Smooth muscle cell (in vitro differentiated cells): ENCODE data around the gene GIT1. TPM values are rescaled to one million over a fixed set of nuclear protein-coding genes. Genes with fewer than 3 reads are reported as not detected.

ENCODE experiments used
- DNase-seq: peaks from one replicate; lab custom pipeline; 2025; ENCODE audit not compliant: unreplicated experiment; lab: John Stamatoyannopoulos, UW
- H2AFZ ChIP-seq: fragments of 200-600 bp; sonication (generic); 2 replicates; pipeline ENCODE4 v1.6.0; 2016; ENCODE audit warnings: antibody characterized with exemption, low read depth, mild to moderate bottlenecking
- H3F3A ChIP-seq: fragments of 200-600 bp; sonication (generic); 2 replicates; pipeline ENCODE4 v1.6.0; 2017; ENCODE audit warnings: antibody characterized with exemption, low read depth
- H3K27ac ChIP-seq: fragments of 200-600 bp; sonication (generic); 2 replicates; pipeline ENCODE4 v1.5.1; 2016; ENCODE audit warnings: low read depth, mild to moderate bottlenecking
- H3K27me3 ChIP-seq: fragments of 200-600 bp; sonication (generic); 2 replicates; pipeline ENCODE4 v1.6.1; 2016; ENCODE audit warnings: low read depth, mild to moderate bottlenecking
- H3K36me3 ChIP-seq: fragments of 200-600 bp; sonication (generic); 2 replicates; pipeline ENCODE4 v1.5.1; 2016; ENCODE audit warnings: low read depth
- H3K4me1 ChIP-seq: fragments of 200-600 bp; sonication (generic); 2 replicates; pipeline ENCODE4 v1.5.1; 2016; ENCODE audit warnings: low read depth
- H3K4me2 ChIP-seq: fragments of 200-600 bp; sonication (generic); 2 replicates; pipeline ENCODE4 v1.6.0; 2016; ENCODE audit warnings: mild to moderate bottlenecking
- H3K4me3 ChIP-seq: fragments of 200-600 bp; sonication (generic); 2 replicates; pipeline ENCODE4 v1.5.1; 2016; ENCODE audit warnings: mild to moderate bottlenecking
- H3K79me2 ChIP-seq: fragments of 200-600 bp; sonication (generic); 2 replicates; pipeline ENCODE4 v1.6.0; 2016; ENCODE audit warnings: low read depth, mild to moderate bottlenecking
- H3K9ac ChIP-seq: fragments of 200-600 bp; sonication (generic); 2 replicates; pipeline ENCODE4 v1.6.0; 2016; ENCODE audit warnings: low read depth
- H3K9me3 ChIP-seq: fragments of 200-600 bp; sonication (generic); replicated peaks from 2 replicates; pipeline ENCODE4 v1.5.1; 2016; ENCODE audit warnings: low read depth
- H4K20me1 ChIP-seq: fragments of 200-600 bp; sonication (generic); 2 replicates; pipeline ENCODE4 v1.6.0; 2016; ENCODE audit warnings: low read depth
- WGBS: methylation state at CpG from one replicate; pipeline ENCODE4 v1.1.7; 2016; ENCODE audit warnings: low lambda C conversion rate; 5-methylcytosine and 5-hydroxymethylcytosine counted together
- polyA plus RNA-seq: library from polyadenylated mRNA; unstranded; fragments of >200 nt; fragmentation: Nextera tagmentation; extraction: Ambion mirVana; gene quantifications from 2 replicates; pipeline ENCODE4 v1.2.1, GENCODE V29; 2016
- total RNA-seq: library from RNA; depleted of rRNA; stranded (reverse); fragments of >200 nt; gene quantifications from 2 replicates; pipeline ENCODE4 v1.2.3, GENCODE V29; 2014
- TF ChIP-seq, protein P1 (sequence below): fragments of 200-600 bp; sonication (generic); IDR thresholded peaks from 2 replicates; pipeline ENCODE4 v1.5.1; 2017; ENCODE audit warnings: borderline replicate concordance, mild to moderate bottlenecking, antibody characterized with exemption; ENCODE audit not compliant: insufficient read depth, poor library complexity, severe bottlenecking

GIT1 gene
- total and polyA plus RNA-seq, 2 experiments from 2014 or later: 17.6 to 23.0 TPM

DNA sequence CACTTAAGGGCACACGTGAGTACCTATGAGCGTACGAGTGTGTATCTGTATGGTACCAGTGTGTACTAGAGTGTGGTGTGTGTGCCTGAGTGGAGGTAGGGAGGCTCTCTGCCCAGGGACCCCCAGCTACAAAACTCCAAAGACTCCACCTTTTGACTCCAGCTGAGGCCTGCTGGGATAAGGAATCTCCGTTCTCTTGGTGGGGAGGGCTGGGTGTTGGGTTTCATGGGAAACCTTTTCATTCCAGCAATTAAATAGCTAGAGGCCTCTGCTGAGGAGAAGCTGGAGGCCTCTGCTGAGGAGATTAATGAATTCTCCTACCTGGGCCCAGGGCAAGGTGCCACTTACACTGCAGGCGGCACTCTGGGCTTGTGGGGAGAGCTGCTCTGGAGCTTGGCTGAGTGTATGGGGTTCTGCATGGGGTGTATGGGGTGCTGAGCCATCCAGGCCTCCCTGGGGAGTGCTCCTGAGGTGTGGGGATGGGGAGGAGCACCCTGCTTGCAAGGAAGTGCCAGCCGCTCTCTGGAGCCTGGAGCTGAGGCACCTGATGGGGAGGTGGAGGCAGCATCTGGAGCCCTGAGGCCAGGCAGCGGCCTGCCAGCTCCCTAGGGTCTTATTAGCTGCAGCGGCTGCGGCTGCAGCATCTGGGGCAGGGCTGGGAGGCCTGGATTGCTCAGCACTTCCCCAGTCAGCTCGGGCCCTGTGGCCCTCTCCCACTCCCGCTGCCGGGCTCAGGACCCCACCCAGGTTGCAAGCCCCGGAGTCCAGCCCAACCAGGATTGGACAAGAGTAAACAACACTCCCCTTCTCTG, 8.1 kb upstream of the GIT1 start:
- Histone ChIP-seq H3K27me3 (no peaks in the 10 kb centered on the region), H3K4me1 (peaks cover 20% of the 10 kb centered on the region), H3K27ac (no peak overlapping the region), H3K79me2 (no peaks in the 10 kb centered on the region), H4K20me1 (peaks cover 35% of the 10 kb centered on the region), H3K9me3 (no peaks in the 10 kb centered on the region), H3K36me3 (no peaks in the 10 kb centered on the region), H2AFZ (no peak overlapping the region), H3F3A (no peaks in the 10 kb centered on the region), H3K4me2 (no peak overlapping the region), H3K9ac (no peak overlapping the region), H3K4me3 (no peak overlapping the region)
- TF ChIP-seq, protein P1, sequence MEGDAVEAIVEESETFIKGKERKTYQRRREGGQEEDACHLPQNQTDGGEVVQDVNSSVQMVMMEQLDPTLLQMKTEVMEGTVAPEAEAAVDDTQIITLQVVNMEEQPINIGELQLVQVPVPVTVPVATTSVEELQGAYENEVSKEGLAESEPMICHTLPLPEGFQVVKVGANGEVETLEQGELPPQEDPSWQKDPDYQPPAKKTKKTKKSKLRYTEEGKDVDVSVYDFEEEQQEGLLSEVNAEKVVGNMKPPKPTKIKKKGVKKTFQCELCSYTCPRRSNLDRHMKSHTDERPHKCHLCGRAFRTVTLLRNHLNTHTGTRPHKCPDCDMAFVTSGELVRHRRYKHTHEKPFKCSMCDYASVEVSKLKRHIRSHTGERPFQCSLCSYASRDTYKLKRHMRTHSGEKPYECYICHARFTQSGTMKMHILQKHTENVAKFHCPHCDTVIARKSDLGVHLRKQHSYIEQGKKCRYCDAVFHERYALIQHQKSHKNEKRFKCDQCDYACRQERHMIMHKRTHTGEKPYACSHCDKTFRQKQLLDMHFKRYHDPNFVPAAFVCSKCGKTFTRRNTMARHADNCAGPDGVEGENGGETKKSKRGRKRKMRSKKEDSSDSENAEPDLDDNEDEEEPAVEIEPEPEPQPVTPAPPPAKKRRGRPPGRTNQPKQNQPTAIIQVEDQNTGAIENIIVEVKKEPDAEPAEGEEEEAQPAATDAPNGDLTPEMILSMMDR: no peak
- no peak for DNase-seq
- WGBS: 65% methylated on average over 13 of the region's 13 CpGs

- TF ChIP-seq, protein P1: no peak
- Histone ChIP-seq H3K4me1 (peaks cover 27% of the 10 kb centered on the region), H3K9ac (no peak overlapping the region), H3K9me3 (no peaks in the 10 kb centered on the region), H3K4me2 (no peak overlapping the region), H3K79me2 (no peaks in the 10 kb centered on the region), H3K4me3 (no peak overlapping the region), H3K36me3 (no peaks in the 10 kb centered on the region), H3K27me3 (no peaks in the 10 kb centered on the region), H2AFZ (no peak overlapping the region), H4K20me1 (peaks cover 35% of the 10 kb centered on the region), H3K27ac (no peak overlapping the region), H3F3A (no peaks in the 10 kb centered on the region)
- WGBS: 80% methylated on average over 8 of the region's 9 CpGs
- no peak for DNase-seq
Observed at GRCh38 chr17:29596811-29597210, 7.4 kb upstream of the GIT1 start.

DNA sequence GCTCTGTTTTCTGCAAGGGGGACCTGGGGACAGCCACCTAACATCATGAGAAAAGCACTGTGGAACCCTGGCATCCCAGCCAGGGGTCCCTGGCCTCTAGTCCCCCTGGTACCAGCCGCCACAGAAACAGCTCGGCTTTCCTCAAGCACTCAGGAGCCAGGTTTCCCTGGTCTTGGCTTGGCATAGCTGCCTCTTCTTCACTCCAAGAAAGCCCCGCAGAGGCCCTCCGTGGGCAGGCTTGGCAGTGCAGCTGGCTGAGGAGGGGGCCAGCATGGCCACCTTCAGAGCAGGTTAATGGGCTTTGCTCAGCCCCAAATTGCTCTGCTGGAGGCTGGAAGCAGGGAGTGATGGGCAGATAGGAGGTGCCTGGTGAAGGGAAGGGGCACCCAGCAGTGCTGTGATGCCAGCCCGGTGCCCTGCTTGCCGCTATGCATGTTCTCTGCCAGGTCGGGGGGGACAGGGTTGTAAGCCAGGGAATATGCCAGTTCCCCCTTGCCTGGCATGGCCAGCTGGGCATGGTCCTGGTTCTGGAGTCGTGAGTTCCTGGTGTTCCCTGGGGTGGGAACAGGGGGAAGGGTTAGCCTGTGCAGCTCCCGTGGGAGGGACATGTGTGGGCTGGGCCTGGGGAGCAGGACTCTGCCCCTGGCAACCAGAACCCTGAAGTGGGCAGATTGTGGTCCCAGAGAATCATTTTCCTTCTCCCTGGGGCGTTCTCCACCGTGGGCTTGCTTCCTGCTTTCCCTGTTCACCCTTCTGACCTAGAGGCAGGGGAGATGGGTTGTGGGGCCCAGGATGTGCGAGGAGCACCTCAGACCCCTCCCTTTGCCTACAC, 6.7 kb upstream of the GIT1 start:
- no peaks in the 10 kb centered on the region for H3K36me3 ChIP-seq
- peaks cover 35% of the 10 kb centered on the region for H4K20me1 ChIP-seq
- TF ChIP-seq, protein P1: no peak
- no peaks in the 10 kb centered on the region for H3F3A ChIP-seq
- no peak overlapping the region for H3K9ac ChIP-seq
- H3K4me3 ChIP-seq: no peak overlapping the region
- H3K4me1 ChIP-seq: peaks cover 28% of the 10 kb centered on the region
- no peak overlapping the region for H3K27ac ChIP-seq
- DNase-seq: no peak
- H3K27me3 ChIP-seq: no peaks in the 10 kb centered on the region
- 94% methylated on average over 12 of the region's 12 CpGs for WGBS
- no peak overlapping the region for H2AFZ ChIP-seq
- no peaks in the 10 kb centered on the region for H3K79me2 ChIP-seq
- no peaks in the 10 kb centered on the region for H3K9me3 ChIP-seq
- no peak overlapping the region for H3K4me2 ChIP-seq
